NB4 (cell line): ENCODE results near the gene BTG1.

Source experiments
- MYC ChIP-seq: IDR thresholded peaks from 2 replicates; pipeline ENCODE4 v1.6.1; 2011; ENCODE audit warnings: low read depth, low read length
- POLR2A ChIP-seq: IDR thresholded peaks from 2 replicates; pipeline ENCODE4 v1.6.1; 2011; ENCODE audit warnings: mild to moderate bottlenecking; ENCODE audit not compliant: insufficient read length; ENCODE audit errors: extremely low read depth
- TF ChIP-seq, protein P1 (sequence below): IDR thresholded peaks from one replicate; pipeline ENCODE4 v1.5.1; 2012; ENCODE audit warnings: low read depth, low read length
- TF ChIP-seq, protein P2 (sequence below): IDR thresholded peaks from 2 replicates; pipeline ENCODE4 v1.6.1; 2011; ENCODE audit warnings: low read depth, low read length

DNA sequence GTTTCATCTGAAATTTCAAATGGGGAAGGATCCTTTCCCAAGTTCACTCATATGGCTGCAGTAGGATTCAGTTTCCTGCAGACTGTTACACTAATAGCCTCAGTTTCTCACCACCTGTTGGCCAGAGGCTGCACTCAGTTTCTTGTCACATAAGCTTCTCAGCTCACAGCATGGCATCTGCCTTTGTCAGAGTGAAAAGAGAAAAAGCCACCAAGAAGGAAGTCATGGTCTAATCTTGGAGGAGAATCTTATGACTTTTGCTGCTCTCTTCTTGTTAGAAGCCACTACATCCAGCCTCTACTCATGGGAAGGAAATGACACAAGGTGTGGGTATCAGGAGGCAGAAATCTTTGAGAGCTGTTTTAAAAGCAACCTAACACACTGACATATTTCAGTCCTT lies 39.4 kb upstream of the BTG1 start:
- no peak for TF ChIP-seq POLR2A
- TF ChIP-seq, protein P1, sequence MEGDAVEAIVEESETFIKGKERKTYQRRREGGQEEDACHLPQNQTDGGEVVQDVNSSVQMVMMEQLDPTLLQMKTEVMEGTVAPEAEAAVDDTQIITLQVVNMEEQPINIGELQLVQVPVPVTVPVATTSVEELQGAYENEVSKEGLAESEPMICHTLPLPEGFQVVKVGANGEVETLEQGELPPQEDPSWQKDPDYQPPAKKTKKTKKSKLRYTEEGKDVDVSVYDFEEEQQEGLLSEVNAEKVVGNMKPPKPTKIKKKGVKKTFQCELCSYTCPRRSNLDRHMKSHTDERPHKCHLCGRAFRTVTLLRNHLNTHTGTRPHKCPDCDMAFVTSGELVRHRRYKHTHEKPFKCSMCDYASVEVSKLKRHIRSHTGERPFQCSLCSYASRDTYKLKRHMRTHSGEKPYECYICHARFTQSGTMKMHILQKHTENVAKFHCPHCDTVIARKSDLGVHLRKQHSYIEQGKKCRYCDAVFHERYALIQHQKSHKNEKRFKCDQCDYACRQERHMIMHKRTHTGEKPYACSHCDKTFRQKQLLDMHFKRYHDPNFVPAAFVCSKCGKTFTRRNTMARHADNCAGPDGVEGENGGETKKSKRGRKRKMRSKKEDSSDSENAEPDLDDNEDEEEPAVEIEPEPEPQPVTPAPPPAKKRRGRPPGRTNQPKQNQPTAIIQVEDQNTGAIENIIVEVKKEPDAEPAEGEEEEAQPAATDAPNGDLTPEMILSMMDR: no peak
- TF ChIP-seq, protein P2, sequence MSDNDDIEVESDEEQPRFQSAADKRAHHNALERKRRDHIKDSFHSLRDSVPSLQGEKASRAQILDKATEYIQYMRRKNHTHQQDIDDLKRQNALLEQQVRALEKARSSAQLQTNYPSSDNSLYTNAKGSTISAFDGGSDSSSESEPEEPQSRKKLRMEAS: no peak
- TF ChIP-seq MYC: no peak
